HEK293T (cell line): ENCODE results near the gene ARHGEF7.

Experiments
- FOXM1 ChIP-seq: fragments of 450-650 bp; IDR thresholded peaks from 2 replicates; pipeline ENCODE4 v1.6.1; 2017; ENCODE audit warnings: mild to moderate bottlenecking, borderline replicate concordance
- SUZ12 ChIP-seq: fragments of 450-650 bp; IDR thresholded peaks from 2 replicates; pipeline ENCODE4 v1.6.1; 2016; ENCODE audit warnings: mild to moderate bottlenecking
- TARDBP ChIP-seq: fragments of 450-650 bp; IDR thresholded peaks from 2 replicates; pipeline ENCODE4 v1.6.1; 2016

- TF ChIP-seq TARDBP (no peak), FOXM1 (no peak), SUZ12 (no peak)
Observed at GRCh38 chr13:111139452-111139851, 24.3 kb downstream of the ARHGEF7 start.
